ENCODE measurements around the gene EIF2AK3.
"Not testable (repeated sequence)": the region's sequence is repeated elsewhere in the genome, so short reads cannot be mapped to it uniquely, and the experiment has no call there.

EIF2AK3 gene

DNA sequence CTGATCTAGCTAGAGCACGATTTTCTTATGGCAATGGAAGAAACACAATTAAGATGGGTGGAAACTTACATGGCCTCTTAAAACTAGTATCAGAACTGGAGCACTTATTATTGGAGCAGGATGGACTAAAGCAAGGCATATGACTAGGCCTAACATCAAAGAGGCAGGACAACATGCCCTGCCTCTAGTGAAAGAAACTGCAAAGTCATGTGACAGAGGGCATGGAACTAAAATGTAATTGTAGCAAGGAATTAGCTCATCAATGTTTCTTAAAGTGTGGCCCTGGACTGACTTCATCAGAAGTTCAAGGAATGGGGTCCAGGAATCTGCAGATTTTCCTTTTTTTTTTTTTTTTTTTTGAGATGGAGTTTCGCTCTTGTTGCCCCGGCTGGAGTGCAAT, 5.3 kb upstream of the EIF2AK3 start:
- DNase-seq: no peak

DNA sequence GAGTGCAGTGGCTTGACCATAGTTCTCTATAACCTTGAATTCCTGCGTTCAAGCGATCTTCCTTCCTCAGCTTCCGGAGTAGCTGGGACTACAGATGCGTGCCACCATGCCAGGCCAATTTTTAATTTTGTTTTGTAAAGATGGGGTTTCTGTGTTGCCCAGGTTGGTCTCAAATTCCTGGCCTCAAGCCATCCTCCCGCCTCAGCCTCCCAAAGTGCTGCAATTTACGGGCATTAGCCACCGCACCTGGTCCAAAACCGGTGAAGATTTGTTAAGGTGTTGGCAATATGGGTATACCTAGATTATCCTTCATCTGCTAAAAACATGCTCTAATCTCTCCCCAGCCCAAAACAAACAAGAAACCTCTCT, 1.3 kb upstream of the EIF2AK3 start:
- DNase-seq: no peak

DNA sequence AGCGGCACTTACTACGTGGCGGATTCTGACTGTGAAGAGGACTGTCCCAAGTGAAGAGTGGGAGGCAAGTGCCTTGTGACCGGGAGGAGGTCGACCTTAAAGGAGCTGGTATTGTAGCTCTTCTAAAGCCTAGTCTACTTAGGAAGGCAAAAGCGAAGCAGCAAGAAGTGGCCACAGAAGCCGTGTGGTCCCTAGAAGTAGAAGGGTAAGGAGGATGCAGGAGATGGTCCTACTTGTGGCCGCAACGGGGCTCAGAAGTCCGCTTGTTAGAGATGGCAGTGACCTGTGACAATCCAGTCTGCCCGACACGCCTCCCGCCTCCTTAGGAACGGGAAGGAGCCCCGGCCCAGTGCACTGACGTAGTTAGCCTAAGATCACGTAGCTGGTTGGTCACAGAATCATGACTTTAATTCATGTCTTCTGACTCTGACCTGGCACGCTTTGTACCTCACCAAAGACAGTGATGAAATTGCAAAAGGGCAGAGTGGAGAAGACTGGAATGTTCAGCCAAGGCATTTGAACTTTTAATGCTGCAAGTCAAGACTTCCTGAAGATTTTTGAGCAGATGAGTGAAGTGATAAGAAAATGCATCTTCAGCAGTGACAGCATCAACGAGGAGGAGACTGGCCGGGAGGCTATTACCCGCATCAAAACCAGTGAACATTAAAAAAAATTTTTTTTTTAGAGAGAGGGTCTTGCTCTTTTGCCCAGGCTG, 749 bp upstream of the EIF2AK3 start:
- peak; percentile 84 for DNase-seq

DNA sequence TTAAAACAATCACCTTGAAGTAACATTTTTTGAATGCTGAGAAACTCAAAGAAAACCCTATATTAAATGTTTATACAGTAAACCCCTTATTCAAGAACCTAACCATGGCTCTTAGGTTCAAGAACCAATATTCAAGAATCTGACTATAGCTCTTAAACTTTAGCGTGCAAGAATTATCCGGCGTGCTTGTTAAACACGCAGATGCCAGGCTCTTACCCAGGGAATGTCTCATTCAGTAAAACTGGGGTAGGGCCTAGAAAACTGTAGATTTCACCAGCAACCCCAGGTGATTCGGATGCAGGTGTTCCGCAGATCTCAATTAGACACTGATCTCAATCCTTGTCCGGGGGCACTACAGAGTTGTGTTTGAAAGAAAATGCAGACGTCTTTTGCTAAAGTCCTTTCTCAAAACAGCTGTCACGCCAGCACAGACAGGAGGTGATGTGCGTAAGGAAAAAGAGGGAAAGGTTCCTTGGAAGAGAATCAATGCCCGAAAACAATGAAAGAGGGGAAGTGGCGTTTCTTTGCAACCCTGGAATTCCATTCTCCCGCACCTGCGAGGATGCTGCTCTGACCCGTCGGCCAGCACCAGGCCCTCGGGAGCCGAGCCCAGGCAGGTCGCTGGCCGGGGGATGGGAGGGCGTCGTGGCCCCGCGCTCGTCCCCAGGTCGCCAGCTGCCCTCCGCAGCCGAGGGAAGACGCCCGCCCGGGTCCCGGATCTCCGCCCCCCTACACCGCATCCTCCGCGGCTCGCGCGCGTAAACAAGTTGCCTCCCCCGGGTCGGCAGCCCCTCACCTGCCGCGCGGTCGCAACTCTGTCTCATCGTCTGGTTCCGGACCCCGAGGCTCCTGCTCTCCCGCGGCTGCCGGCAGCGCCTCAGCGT, 851 bp downstream of the EIF2AK3 start:
- peak; percentile 39 for DNase-seq

DNA sequence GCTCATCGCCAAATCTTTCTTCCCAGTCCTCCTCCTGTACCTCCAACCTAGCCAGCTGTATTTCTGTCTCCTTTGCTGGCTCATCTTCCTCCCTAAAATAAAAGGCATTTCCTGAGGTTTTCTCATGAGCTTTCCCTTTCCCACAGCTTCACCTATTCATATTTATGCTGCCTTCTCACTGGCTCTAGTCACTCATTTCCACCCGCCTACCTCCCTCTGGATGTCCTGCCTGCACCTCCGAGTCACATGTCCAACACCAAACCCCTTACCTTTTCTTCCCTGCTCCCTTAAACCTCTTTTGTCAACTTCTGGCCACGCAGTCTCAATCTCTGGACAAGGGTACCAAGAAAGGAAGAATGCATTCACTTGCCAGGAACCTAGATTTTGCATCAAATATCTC, 2.8 kb downstream of the EIF2AK3 start:
- DNase-seq: no peak

DNA sequence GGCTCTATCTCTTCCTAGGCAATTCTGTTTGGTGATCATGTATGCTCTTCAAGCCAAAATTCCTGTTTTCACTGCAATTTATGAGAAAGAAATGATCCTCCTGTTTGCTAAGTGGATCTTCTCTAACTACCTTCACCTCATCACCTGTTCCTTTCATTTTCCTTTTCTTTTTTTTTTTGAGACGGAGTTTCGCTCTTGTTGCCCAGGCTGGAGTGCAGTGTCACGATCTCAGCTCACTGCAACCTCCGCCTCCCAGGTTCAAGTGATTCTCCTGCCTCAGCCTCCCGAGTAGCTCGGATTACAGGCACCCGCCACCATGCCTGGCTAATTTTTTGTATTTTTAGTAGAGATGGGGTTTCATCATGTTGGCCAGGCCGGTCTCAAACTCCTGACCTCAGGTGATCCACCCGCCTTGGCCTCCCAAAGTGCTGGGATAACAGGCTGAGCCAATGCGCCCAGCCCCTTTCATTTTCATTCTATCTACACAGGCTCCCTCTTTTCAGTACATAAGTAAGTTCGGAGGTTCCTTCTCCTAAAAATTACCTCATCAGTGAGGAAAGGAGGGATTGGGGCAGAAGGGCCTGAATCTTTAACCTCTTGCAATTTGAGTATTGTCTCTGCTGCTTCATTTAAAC, 3.3 kb downstream of the EIF2AK3 start:
- DNase-seq: not testable (repeated sequence)

DNA sequence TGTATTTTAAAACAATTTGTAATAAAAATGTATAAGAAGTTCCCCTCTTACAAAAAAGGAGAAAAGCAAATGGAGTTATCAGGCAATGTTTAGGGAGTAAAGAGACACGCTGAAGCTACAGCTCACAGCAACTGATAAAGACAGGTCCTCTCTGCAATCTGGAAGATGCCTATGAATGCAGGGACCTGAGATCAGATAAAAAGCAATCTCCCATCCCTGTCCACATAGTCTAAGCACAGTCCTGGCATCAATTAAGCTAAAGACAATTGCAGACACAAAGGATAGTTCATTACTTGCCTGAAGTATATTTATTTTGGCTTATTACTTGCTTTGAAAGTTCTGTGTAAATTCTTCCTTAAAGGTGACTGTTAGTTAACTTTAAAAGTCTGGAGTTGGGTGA, 5.0 kb downstream of the EIF2AK3 start:
- no peak for DNase-seq

DNA sequence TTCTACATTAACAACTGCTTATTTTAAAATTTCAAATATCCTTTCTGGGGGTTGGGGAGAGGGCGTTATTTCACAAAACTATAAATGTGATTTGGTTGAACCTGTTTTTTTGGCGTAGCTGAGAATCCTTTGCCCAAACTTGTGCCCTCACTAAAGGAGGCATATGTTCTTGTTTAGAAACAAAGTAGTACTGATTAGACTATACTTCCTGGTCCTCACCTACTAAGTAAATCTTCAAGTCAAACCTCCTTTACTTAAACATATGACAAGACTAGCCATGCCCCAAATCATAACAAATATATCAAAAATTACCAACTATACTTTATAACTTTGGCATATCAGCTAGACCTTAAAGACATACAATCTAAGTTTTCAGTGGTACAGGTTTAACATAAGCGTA, 5.8 kb downstream of the EIF2AK3 start:
- no peak for DNase-seq

DNA sequence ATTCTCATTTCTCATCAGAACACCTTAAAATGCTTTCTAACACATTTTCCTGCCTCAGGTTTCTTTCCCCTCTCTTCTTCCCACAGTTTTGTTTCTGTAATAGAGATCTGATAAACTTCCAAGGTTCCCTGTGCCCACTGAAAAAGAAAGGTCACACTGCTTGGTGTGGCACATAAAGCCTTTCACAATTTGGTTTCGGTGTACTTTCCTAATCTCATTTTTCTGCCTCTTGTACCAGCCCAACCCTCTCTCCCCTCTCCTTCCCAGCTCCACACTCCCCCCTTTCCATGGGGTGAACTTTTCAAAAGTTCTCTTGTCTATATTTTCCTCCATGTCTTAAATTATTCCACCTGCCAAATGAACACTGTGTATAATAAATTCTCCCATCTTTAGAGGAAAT, 7.2 kb downstream of the EIF2AK3 start:
- no peak for DNase-seq

DNA sequence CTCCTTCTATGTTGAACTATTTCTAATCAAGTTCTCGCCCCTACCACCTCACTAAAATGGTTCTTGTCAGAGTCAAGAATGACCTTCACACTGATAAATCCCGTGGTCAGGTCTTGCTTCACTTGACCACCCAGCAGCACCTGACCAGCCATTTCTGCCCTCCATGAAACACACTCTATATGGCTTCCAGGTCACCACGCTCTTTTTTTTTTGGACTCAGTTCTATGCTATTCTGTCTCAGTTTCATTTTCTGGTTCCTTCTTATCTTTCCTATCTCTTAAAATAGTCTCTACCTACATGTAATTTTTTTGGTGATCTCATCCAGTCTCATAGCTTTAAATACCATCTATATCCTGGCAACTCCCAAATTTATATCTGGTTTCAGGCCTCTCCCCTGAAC, 11.4 kb downstream of the EIF2AK3 start:
- DNase-seq: no peak

DNA sequence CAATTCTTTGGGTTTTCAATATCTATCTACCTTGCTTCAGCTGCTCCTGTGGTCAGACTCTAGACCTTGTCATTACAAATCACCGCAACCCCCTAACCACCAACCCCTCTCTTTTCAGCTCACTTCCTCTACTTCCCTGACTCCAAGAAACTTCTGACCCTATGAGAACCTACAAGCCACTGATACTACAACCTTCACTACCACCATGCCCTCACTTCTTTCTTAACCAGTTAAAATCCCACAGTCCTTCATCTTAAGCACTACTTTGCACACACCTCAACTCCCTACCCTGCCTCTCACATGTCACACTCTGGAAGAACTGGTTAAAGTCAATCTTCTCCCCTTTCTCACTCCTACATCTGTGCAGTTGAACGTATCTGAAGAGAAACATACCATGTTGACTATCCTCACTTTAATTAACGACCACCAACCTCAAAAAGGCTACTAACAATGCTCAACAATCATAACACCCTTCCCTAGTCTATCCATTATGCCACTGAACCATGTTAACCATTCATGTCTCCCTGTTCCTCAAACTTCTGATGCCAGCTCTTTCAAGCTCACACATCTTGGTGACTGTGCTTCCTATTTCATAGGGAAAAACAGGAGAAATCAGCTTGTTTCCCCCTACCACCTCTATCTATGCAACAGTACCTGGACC, 12.6 kb downstream of the EIF2AK3 start:
- no peak for DNase-seq

DNA sequence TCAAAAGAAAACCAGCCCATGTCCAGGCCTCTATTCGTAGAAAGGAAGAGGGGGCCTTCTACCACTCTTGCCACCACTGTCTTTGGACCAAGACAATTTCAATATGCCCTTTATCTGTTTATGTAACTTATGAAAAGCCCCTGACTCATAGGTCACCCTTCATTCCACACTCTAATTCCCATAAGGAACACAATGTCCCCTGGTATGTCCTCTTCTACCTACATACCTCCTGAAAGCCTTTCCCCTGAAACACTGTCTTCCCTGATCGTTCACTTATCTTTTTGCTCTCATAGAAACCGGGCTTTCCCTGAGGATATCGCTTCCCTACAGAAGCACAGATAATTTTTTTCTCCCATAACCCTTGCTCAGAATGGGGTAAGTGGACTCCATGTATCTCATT, 13.3 kb downstream of the EIF2AK3 start:
- no peak for DNase-seq

DNA sequence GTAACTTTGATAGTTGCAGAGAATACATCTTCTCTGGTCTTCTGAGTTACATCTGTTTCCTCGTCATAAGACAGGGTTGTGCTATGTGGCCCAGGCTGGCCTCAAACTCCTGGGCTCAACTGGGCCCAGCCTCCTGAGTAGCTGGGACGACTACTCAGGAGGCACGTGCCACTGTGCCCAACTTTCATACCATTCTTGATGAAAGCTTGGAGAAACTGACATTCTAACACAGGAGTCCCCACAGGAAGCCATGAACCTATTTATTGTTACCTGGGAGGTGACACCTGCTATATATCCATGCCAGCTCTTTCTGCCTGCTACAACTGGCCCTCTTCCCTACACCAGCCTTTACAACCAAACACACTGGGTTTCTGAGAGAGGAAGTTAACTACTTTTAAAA, 19.1 kb downstream of the EIF2AK3 start:
- no peak for DNase-seq

DNA sequence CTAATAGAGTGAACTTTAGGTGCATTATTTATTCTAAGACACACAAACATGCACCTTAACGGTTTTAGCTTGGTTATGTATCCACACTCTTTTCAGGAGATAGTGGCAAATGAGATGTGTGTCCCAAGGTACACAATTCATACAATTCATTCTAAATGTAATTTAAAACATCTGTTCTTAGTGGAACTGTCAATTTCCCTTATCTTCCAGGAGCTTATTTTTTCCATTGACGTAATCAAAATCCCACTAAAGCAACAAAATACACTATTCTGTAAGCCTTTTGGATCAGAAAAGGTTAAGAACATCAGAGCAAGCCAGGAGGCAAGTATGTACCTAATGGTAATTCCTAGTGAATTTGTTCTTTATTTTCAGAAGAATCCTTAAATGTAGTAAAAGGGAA, 19.8 kb downstream of the EIF2AK3 start:
- no peak for DNase-seq

DNA sequence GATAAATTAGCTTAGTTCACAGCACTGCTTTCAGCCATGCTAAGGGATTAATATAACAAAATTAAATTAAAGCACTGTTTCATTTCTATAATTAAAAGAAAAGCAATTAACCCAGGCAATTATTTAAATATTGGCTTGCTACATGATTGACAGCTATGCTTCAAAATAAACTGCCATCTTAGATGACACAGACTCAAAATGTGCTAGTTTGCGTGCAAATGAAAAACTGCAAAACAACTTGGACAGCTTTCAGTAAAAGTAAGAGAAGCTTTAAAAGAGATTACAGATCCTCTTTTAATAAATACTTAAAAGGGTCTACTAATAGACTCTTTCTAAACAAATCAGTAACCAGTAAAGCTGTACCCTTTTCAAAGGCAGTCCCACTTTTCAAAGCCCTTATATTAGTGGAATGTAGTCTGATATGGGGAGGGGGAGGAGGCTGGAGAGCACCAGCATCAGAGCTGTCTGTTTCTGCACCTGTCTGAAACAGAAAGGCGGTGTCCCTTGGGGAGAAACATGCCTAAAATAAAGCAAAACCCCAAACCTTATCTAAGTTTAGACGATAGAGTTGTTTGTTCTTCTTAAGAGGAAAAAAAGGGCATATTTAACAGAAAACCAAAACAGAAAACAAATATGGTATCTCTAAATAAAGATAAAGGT, 20.8 kb downstream of the EIF2AK3 start:
- no peak for DNase-seq

DNA sequence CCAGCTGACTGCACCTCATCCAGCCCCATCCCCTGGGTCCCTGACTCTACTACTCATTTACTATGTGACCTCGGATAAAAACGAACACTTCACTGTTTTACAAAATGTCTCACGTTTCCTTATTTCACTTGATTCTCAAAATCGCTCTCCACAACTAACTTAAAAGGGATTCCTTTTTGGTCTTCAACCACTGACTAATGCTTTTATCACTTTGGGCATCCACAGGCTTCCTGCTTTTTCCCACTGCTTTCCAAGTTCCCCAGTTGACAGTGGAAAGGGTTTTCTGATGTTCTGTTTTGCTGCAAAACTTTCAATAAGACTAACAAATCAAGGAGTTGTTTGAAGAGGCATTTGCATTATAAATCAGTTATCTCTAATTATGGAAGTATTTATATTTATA, 24.1 kb downstream of the EIF2AK3 start:
- no peak for DNase-seq

DNA sequence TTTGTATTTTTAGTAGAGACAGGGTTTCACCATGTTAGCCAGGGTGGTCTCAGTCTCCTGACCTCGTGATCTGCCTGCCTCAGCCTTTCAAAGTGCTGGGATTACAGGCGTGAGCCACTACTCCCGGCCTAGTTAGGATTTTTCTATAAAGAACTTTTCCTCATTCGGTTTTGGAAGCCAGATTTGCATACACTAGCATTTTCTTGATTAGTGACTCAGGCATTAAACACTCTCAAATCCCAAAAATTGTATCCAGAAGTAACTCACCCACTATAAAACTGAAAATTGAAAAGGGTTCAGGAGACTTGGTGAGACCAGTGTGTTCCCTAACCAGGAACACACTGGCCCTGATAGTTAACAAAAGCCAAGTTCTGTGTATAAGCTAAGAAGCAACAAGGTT, 25.2 kb downstream of the EIF2AK3 start:
- no peak for DNase-seq

DNA sequence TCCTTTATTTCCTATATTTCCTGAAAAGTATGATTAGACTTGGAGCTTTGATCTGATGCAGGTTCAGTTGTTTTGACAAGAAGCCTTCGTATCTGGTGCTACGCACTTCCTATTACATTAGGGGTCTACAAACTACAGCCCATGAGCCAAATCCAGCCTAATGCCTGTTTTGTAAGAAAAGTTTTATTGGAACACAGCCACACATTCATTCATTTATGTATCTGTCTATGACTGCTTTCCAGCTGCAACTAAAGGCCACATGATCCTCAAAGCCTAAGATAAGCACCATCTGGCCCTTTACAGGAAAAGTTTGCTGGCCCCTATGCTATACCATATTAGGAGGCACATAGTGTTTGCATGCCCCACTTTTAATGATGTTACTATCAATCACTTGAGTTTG, 26.0 kb downstream of the EIF2AK3 start:
- no peak for DNase-seq

DNA sequence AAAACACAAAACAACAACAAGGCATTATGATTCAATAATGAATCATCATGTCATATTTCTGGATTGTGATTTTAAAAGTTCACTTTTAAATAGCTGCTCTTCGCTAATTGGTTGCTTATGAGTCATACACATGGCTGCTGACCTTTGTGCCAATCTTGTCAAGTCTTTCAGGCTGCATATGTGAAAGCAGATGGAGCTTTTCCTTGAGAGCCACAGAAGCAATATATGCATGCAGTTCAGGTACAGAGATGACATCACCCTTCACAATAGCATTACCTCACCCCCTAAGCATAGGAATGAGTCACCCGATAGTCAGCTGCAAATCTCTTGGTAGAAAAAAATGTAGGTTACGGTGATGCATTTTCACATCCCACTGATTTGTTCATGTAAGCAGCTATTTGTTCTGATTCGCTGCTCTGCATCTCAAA, 27.2 kb downstream of the EIF2AK3 start:
- DNase-seq: peak; percentile 60

DNA sequence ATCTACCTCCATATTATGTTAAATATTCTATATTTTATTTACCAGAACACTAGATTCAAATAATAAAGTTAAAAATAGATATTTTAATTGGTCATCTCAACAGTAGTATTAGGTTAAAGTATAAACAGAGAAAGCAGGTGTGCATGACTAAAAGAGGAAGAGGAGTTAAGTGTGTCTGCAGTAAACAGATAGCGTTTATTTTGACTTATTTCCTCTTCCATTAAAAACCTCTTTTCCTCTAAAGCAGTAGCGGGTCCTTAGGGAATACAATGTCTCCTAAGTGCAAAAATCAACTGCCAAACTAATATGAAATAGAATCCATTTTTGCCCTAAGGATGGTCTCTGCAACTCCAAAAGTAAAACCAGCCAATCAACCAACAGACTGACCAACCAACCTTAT, 27.7 kb downstream of the EIF2AK3 start:
- no peak for DNase-seq

DNA sequence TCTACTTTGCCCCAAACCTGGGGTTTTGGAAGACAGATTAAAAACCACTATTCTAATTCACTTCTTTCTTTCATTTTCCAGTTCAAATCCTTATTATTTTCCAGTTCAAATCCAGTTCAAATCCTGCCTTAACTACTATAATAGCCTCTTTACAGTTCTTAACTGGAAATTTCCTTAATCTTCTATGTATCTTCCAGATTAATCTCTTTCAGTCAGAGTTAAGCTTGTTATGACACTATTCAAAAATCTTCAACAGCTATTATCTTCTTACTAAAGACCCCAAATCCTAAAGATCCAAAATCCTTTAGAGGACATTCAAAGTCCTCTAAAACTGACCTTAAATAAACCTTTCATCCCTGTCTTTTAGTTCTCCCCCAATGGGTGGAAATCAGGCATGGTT, 30.1 kb downstream of the EIF2AK3 start:
- DNase-seq: no peak

DNA sequence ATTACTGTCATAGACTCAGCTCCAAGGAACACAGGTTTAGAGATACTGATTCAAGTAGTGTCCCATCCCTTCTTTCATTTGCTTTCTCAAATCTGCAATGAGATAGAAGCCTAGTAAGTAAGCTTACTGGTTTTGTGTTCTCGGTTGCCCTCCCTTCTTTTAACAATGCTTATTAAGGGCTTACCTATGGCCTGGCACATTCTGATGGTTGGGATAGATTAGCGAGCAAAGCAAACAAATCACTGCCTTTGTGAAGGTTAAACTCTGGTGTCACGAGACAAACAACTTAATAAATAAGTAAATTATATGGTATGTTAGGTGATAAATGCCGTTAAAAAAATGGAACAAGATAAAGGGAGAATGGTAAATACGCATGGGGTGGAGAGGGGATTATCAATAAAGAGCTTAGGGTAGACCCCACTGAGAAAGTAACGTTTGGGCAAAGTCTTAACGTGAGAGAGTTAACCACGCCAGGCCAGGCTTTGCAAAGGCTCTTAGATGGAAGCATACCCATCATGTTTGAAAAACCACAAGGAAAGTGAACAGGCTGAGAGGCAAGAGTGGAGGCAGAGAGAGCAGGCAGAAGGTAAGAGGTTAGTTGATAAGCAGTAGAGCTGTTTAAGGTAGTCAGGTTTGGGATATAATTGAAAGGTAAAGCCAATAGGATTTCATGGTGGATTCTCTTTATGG, 31.0 kb downstream of the EIF2AK3 start:
- DNase-seq: no peak

Measured in RPMI8226 (cell line).